ENCODE data around the gene RIPOR2.

- TF ChIP-seq POLR2A (IDR thresholded peaks at IDR 0.05), result no peak
- no peak for TF ChIP-seq CTCF (IDR thresholded peaks at IDR 0.05)
Observed at GRCh38 chr6:24847402-24847801, 88.4 kb downstream of the RIPOR2 start.

Data from stomach (tissue), 4 donors.